HG03469 (cell line): ENCODE data around the gene EIF4E.

Source experiments
- ATAC-seq: cut with Tn5 transposase; IDR thresholded peaks from one replicate; pipeline ENCODE4 v1.9.1; 2021; ENCODE audit warnings: mild to moderate bottlenecking, moderate library complexity, moderate number of reproducible peaks; ENCODE audit not compliant: unreplicated experiment

EIF4E gene

GRCh38 chr4:98928505-98929340 lies at the start of gene EIF4E:
TSS of gene EIF4E (minus strand) at chr4:98929133. CDS start at chr4:98929112, 21 bp downstream.
- ATAC-seq, result peak; percentile 58

- ATAC-seq, result no peak
These were observed 48.6 kb upstream of the EIF4E start for GRCh38 chr4:98977557-98977956.

GRCh38 chr4:98976716-98977115 lies 47.8 kb upstream of the EIF4E start:
- no peak for ATAC-seq

GRCh38 chr4:98969878-98970785 lies 41.2 kb upstream of the EIF4E start:
- ATAC-seq, result no peak

- no peak for ATAC-seq
These were observed 38.9 kb upstream of the EIF4E start for GRCh38 chr4:98967786-98968329.

GRCh38 chr4:98966926-98967325 lies 38.0 kb upstream of the EIF4E start:
- ATAC-seq, result no peak

GRCh38 chr4:98963538-98964433 lies 34.9 kb upstream of the EIF4E start:
- ATAC-seq, result no peak

GRCh38 chr4:98961770-98962169 lies 32.8 kb upstream of the EIF4E start:
- ATAC-seq, result no peak

GRCh38 chr4:98959411-98959810 lies 30.5 kb upstream of the EIF4E start:
- no peak for ATAC-seq

- ATAC-seq, result no peak
These were observed 29.1 kb upstream of the EIF4E start for GRCh38 chr4:98958065-98958464.

- ATAC-seq, result no peak
These were observed 26.3 kb upstream of the EIF4E start for GRCh38 chr4:98955229-98955628.

GRCh38 chr4:98951710-98952109 lies 22.8 kb upstream of the EIF4E start:
- no peak for ATAC-seq

- no peak for ATAC-seq
These were observed 22.0 kb upstream of the EIF4E start for GRCh38 chr4:98950925-98951324.

- no peak for ATAC-seq
These were observed 17.4 kb upstream of the EIF4E start for GRCh38 chr4:98946359-98946758.

- ATAC-seq, result peak; percentile 62
These were observed 16.4 kb upstream of the EIF4E start for GRCh38 chr4:98945297-98945850.

- ATAC-seq, result no peak
These were observed 11.0 kb upstream of the EIF4E start for GRCh38 chr4:98939892-98940298.

- no peak for ATAC-seq
These were observed 10.5 kb upstream of the EIF4E start for GRCh38 chr4:98939438-98939837.

GRCh38 chr4:98937986-98938720 lies 9.2 kb upstream of the EIF4E start:
- ATAC-seq, result no peak

- no peak for ATAC-seq
These were observed 6.7 kb upstream of the EIF4E start for GRCh38 chr4:98935633-98936032.
